Superior temporal gyrus (tissue), 1 donor: ENCODE measurements around the gene TGFBR3L.
"Not testable (repeated sequence)": the region's sequence is repeated elsewhere in the genome, so short reads cannot be mapped to it uniquely, and the experiment has no call there.

Source experiments
- DNase-seq: peaks from one replicate; pipeline ENCODE4 v3.0.0-alpha.2; 2016; ENCODE audit errors: extremely low spot score

The TGFBR3L gene

DNA sequence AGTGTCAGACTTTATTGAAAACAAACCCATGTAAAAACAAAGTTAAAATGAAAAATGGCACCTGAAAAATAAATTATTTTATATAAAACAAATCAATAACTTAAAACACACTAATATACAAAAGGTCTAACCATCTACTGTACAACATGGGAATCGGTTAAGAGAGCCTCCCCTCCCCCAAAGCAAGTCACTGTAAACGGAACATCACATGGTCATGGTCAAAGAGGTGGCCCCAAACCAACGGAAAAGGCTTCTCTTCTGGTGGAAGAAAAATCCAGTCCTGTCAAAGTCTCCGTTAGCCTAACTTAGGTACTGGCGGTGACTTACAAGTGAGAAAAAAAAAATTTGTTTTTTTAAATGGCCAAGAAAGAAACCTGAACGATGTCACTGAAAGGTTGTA lies 44.6 kb downstream of the TGFBR3L start:
- DNase-seq, result no peak

DNA sequence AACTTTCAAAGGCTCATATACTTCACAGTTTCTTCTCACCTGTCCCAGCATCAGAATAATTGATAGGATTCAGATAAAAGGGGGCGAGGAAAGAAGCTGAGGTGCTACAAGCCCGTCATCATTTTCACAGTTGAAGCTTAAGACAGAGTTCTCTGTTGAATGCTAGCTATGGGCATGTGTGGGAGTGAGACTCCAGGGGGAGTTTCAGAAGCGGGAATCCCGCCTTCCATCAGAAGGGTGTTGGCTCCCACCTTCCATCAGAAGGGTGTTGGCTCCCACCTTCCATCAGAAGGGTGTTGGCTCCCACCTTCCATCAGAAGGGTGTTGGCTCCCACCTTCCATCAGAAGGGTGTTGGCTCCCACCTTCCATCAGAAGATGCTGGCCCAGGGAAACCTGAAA lies 46.5 kb downstream of the TGFBR3L start:
- not testable (repeated sequence) for DNase-seq

DNA sequence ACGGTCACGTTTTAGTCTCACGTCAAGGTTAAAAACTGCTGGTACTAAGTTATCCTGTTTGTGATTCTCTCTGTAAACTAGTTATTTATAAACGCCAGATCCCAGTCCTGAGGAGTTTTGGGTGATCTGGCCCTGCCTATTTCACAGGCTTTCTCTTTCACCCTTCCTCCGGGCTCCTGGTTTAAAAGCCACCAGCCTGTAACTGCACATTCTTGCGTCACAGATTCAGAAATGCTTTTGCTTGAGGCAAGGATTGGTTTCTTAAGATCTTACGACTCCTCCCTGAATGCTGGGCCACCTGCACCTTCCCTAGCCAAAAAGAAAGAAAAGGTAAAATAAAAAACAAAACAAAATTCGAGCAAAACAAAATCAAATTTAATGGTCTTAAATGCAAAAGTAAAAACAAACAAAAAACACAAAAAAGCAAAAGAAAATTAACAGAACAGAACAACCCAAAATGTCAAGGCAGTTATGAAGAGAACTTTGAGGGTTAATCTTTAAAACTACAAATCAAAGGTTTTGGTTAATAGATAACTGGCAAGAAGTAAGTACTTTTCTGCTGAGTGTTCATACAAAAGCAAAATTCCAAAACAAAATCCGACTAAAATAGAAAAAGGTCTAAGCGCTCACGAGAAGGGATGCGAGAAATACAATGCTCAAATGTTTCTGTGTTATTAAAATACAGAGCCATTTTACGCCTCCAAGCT lies 47.4 kb downstream of the TGFBR3L start:
- DNase-seq, result no peak

DNA sequence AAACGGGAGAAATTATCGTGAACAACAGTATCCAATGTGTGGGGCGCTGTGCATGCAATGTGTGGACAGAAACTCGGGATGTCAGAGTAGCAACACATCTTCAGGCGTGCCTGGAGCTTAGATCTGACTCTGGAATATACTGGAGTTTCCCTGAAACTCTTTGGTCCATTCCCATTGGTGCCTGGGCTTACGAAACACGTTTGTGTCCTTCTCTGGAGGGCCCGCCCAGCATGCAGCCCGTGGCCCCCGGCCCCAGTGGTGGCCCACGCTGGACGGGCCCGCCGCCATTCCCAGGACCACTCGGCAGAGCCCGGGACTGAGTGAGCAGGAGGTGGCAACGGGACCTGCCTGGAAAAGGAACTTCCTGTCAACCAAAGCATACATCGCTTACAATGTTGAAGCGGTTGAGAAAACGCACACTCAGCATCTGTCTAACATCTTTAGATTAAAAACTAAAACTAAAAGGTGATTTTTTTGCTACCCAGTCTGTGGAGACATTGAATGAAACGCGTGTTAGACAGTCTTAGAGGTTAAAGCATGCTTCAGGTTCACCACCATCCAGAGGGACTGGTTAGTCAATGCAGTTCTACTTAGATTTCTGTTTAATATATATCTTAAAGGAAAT lies 48.1 kb downstream of the TGFBR3L start:
- DNase-seq, result no peak

DNA sequence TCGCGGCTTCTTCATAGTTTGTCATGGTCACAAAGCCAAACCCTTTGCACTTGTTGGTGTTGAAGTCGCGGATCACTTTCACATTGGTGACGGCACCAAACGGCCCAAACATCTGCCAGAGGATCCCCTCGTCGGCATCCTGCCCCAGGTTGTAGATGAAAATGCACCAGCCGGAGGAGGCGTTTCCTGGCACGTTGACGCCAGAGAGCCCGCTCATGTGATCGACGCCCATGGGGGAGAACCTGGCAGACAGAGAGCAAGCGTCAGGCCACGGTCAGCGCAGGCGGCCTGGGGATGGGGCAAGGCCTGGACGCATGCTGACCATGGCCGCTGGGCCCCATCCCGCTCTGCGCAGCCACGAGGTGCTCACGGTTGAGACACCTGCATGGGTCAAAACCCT lies 48.9 kb downstream of the TGFBR3L start:
- no peak for DNase-seq

DNA sequence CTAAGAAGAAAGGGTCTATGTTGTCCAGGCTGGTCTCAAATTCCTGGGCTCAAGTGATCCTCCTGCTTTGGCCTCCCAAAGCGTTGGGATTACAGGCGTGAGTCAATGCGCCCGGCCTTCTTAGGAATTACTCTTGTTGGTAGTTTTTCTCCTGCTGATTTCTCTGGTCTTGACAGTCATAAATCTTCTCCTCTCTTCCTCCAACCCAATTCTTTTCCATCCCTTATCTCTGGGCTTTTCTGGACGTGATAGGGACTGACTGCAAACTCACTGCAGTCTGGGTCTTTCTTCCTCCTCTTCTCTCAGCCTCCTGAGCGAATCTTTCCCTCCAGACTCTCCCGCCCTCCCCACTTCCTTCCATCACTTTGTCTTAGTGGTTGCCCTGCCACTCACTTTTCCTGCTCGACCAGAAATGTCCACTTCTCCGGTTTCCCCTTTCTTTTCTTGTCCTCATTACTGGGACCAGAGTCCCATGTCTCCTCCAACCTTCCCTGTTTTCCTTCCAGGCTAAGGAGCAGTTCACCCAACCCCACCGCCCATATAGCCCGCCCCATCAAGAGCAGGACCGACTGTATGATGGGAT lies 50.7 kb downstream of the TGFBR3L start:
- DNase-seq, result no peak

DNA sequence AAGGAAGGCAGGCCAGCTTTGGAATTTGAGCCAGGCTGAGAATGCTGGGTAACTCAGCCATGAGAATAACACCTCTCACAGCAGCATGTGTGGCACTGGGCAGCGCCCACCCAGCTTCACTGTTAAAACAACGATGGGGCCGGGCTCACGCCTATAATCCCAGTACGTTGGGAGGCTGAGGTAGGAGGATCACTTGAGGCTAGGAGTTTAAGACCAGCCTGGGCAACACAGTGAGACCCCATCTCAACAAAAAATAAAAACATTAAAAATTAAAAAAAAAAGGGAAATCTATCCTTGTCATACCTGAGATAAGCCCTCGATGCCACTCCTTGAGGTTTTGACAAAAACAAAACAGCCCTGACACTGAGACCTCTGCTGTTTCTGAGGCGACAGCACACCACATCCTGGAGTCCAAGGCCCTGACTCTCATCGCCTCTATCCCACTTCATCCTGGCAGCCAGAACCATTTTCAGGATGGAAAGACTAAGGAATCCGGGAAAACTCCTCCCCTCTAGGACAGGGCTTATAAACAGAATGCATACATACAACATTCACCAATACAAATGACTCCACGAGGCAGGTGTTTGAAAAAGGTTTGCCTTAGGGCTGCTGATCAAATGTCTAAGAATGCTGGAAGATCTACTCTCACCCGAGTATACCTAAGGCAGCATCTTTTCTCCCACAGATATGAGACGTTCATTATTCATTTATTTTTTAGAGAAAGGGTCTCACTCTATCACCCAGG lies 51.5 kb downstream of the TGFBR3L start:
- DNase-seq, result no peak

DNA sequence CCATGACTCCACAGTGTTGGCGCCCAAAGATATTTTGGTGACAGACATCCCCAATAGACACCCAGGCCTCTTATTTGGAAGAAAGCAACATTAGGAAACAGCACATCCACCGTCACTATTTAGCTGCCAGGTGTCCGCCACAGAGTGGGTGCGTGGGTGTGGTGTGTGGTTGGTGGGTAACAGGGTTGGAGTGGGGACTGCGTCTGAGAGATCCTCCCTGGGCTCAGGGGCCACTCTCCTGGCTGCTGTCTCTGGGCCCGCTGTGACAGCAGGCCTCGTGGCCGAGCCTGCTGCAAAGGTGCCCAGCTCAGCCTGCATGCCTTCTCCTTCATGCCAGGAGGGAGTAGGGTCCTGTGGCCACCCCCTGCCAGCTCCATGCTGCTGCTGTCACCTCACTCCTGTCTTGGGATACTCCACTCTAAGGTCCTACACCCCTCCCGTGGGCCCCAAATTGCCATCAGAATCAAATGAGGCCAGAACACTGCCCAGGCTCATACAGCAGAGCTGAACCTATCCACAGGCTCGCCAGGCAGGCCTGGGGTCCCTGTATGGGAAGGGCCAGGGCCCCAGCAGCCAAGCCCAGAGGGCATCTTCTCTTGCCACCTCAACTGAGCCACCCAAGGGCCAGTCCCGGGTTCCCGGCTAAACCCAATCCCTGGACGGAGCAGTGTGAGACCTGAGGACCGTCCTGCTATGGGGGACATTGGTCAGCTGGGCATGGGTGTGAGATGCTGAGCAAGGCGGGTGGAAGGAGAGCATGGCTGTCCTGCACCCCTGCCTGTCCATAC lies 53.6 kb downstream of the TGFBR3L start:
- DNase-seq, result no peak
